Embryonic facial prominence (tissue), 1 donor: ENCODE measurements around the gene FAM187B.

Experiments
- DNase-seq: peaks from one replicate; pipeline ENCODE4 v3.0.0-alpha.2; 2016; ENCODE audit errors: extremely low spot score

The FAM187B gene

DNA sequence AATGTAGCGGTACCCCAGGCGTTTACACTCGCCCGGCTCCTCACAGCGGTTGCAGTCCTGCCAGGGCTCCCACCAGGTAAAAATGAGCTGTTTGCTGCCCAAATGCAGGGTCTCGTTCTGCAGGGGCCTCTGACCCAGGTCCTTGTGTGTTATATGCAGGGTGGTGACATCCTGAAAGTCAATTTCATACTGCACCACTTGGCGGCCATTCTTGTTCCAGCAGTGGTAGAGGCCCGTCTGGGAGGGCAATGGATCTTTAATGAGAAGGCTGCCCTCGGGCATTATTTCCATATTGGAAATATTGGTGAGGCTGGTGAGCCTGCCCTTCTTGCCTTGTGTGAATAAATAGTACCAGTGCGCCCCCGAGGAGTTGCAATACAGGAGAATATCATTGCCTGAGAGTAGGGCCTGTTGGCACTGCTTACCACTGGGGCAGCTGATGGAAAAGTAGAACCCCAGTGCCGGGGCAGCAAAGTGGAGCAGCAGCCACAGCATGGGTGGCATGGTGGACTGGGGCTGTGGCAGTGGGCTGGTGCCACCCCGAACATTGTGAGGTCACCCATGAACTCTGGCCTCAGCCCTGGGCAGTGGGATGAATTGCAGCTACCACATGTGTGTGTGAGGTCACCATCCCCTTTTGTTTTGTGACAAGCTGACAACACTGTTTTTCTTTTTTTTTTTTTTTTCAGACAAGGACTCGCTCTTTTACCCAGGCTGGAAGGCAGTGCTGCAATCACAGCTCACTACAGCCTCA is at the start of gene FAM187B:
TSS of gene FAM187B (minus strand) at position 563 of the 754 bp plus-strand sequence. CDS start at position 504, 59 bp downstream.
- no peak for DNase-seq

DNA sequence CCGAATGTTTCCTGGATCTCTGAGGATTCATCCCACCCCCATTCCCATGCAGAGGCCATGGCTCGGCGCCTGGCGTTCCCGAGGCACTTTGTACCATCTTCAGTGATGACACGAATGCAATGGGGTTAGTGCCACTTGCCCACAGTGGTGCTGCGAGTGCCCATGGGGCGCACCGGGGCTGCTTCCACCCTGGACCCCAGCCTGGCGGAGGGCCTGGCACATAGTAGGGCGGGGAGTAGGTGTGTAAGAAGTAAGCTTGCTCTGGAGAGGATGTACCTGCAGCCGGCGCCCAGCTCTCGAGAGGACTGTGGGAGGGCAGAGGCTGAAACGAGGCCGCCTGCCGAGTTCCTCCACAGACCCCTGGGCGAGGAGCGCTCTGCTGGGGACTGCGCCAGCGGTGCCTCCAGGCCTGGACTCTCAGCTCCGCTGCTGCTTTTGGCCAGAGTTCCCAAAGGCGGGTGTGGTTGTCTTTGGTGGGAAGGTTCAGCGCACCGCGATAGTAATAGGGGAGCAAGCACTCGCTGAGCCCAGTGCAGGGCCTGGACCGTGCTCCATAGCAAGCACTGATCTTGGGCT is 48.3 kb upstream of the FAM187B start:
- no peak for DNase-seq

GRCh38 chr19:35274323-35274722 is 45.8 kb upstream of the FAM187B start:
- no peak for DNase-seq

GRCh38 chr19:35273686-35274259 is 45.2 kb upstream of the FAM187B start:
- no peak for DNase-seq

DNA sequence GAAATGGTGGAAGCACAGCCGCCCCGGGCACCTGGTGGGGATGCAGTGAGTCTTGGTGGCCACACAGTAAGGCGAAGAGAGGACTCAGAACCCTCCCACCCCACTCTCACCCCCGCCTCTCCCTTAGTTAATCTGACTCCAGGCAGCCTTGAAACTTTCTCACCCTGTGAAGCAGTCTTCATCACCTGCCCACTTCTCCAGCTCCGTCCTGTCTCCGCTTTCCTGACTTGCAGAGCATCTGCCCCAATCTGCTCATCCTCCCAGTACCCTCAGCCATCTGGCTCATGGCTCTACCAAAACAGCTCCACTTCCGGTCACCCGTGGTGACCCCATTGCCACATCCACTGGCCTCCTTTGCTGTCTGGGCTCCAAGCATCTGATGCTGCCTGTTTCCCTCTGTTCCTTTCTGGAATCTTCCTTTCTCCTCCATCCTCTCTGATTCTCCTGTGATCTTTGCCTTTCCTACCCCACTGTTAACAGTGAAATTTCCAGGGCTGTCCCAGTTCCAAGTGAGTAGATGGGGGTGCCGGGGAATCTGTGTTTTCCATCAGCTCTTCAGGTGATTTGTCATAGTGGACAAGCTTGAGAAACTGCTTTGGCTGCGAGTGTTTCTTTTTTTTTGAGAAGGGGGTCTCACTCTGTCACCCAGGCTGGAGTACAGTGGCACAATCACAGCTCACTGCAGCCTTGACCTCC is 44.6 kb upstream of the FAM187B start:
- no peak for DNase-seq

DNA sequence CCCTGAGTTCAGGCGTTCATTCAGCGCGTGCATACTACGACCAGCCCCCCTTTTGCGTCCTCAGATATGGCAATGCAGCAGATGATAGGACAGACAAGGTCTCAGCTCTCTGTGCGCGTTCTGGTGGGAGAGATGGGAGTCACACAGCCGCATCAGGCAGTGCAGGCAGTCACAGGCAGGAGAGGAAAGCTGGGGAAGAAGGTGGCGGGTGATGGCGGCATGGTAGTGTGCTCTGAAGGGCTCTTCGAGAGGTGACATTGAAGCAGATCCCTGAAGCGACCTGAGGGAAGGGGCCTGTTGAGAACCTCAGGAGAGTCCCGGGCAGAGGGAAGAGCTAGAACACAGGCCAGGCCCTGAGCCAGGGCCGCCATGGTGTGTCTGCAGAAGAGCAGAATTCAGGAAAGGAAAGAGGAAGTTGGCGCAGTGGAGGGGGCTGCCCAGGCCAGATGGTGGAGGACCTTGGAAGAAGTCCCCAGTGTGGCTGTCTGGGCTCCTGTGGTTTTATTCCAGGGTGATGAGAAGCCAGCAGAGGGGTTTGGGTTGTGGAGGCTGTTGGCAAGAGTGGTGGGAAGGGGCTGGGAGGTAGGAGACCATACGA is 43.7 kb upstream of the FAM187B start:
- DNase-seq = no peak

- DNase-seq = no peak
Observed at GRCh38 chr19:35271546-35271945, 43.0 kb upstream of the FAM187B start.

DNA sequence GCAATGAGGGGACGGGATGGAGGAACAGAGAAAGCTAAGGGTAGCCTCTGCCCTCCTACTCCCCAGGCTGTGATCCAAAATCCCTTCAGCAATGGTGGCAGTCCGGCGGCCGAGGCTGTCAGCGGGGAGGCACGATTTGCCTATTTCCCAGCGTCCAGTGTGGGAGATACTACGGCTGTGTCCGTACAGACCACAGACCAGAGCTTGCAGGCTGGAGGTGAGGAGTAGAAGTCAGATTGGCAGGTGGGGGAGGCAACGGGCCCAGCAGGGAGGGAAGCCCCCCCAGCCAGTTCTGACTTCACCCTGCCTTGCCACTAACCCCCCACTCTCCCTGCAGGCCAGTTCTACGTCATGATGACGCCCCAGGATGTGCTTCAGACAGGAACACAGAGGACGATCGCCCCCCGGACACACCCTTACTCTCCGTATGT is 41.9 kb upstream of the FAM187B start:
- no peak for DNase-seq

- peak; percentile 34 for DNase-seq
Observed at GRCh38 chr19:35269438-35270117, 41.0 kb upstream of the FAM187B start.

- peak; percentile 31 for DNase-seq
Observed at GRCh38 chr19:35268536-35269437, 40.2 kb upstream of the FAM187B start, which contains the start of gene USF2. Gene USF2, plus strand, starts transcription at chr19:35268962. Its CDS starts 140 bp downstream, at chr19:35269102.

- DNase-seq = no peak
Observed at GRCh38 chr19:35267818-35268535, 39.4 kb upstream of the FAM187B start.

- DNase-seq = no peak
Observed at GRCh38 chr19:35267353-35267817, 38.8 kb upstream of the FAM187B start.

DNA sequence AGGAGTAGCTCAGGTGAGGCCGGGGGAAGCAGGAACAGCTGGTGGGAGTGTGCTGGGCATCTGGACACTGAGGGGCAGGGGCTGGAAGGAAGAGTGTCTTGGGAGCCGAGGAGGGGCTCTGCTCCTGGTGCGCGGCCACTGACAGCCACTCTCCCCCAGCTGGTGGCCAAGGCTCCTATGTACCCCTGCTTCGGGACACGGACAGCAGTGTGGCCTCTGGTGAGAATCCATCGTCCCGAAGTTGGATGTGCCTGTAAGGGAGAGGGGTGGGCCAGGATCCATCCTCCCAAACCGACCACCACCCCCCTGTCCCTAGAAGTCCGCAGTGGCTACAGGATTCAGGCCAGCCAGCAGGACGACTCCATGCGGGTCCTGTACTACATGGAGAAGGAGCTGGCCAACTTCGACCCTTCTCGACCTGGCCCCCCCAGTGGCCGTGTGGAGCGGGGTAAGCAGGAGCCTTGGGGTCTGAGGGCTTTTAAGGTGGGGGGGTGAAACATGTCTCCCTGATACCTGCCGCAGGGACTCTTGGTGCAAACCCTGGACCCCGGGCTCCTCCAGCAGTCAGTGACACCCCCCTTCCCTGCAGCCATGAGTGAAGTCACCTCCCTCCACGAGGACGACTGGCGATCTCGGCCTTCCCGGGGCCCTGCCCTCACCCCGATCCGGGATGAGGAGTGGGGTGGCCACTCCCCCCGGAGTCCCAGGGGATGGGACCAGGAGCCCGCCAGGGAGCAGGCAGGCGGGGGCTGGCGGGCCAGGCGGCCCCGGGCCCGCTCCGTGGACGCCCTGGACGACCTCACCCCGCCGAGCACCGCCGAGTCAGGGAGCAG is 38.2 kb upstream of the FAM187B start:
- DNase-seq = no peak

GRCh38 chr19:35265900-35266519 is 37.5 kb upstream of the FAM187B start:
- no peak for DNase-seq

- no peak for DNase-seq
Observed at GRCh38 chr19:35265126-35265899, 36.8 kb upstream of the FAM187B start.

- no peak for DNase-seq
Observed at GRCh38 chr19:35264268-35265125, 36.0 kb upstream of the FAM187B start.
